GM19351 (cell line): ENCODE data around the gene SYNJ2.

Source experiments
- ATAC-seq: cut with Tn5 transposase; IDR thresholded peaks from one replicate; pipeline ENCODE4 v1.9.1; 2021; ENCODE audit warnings: mild to moderate bottlenecking, moderate library complexity; ENCODE audit not compliant: unreplicated experiment

SYNJ2 gene

DNA sequence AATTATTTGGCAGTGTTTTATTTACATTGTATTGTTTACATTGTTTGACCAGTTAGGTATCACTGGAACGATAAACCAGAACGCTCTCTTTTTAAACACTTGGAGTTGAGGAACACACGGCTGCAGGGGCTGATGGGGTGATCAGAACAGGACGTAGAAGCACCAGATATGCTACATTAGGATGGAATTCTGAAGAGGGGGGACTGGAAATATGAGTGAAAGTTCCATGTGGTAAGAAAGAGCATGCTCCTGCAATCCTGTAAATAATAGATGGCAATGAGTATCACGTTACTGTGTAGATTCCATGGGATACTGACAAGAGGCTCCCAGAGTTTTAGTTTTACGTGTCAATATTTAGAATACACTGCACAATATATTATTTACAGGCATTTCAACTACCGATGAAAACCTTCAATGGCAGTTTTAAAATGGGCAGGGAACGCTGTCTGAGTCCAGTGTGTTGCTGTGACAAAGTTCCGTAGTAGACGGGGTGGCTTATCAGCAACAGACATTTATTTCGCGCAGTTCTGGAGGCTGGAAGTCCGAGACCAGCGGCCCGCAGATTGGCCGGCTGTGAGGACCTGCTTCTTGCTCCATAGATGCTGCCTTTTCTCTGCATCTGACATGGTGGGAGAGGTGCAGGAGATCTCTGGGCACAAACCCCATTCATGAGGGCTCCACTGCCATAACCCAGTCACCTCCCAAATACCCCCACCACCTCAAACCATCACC, 43.1 kb downstream of the SYNJ2 start:
- ATAC-seq = no peak

DNA sequence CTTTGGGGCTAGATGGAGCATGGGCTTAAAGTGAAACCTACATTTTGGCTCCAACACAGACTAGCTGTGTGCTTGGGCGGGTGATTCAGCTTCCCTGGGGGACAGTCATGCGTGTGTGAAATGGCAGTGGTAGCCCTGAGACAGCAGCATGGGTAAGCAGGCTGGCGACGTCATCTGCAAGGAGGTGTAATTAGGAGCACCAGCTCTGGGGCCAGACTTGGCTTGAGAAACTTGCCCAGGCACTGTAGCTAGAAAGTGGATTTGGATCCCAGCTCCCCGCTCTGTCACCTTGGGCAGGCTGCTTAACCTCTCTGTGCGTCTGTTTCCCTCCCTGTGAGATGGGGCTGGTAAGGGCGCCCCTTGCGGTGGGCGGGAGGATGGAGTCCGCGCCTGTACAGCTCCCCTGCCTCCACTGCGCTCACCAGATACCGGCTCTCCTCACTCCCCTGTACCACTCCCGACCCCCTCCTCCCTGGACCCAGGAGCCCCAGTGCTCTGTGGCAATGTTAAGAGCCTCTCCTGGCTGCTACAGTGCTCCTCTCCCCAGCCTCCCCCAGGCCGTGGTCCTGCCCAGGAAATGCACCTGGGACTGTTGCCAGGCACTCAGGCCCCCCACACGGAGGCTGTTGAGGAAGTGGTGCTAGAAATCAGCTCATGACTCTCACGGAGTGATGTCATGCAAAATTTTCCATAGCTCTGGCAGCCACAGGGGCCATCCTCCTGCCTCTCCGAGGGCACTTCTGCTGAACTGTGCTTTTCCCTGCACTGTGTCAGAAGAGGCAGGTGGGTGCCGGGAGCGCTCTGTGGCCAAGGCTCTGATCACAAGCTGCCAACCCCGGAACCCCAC, 44.6 kb downstream of the SYNJ2 start:
- ATAC-seq = peak; percentile 85

DNA sequence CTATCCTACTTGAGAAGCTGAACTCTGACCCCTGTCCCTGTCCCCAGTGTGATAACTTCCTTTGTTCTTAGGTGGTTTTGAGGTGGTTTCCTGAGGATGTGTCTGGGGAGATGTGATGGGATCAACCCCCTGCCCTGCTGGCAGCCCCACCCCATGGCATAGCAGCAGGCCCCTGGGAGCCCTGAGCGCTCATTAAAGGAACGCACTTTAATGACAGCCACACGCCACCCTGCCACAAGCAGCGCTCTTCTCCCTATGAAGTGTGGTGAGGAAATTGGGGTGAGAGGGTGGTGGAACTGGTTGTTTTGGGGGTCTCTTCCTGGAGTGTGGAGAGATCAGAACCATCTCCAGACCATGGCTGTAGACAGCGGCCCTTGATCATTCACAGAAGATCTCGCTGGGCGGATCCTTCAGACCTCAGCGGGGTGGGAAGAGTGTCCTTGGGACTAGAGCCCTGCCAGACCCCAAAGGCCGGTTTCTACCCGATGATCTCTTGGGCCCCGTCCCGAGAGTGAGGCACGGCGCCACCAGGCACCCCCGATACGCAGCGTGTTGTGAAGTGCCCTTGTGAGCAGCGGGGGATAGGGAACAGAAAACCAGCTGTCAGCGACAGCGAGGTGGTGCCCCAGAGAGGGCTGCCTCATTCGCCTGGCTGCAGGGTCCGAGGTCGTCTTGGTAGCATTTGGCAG, 45.4 kb downstream of the SYNJ2 start:
- ATAC-seq = no peak

DNA sequence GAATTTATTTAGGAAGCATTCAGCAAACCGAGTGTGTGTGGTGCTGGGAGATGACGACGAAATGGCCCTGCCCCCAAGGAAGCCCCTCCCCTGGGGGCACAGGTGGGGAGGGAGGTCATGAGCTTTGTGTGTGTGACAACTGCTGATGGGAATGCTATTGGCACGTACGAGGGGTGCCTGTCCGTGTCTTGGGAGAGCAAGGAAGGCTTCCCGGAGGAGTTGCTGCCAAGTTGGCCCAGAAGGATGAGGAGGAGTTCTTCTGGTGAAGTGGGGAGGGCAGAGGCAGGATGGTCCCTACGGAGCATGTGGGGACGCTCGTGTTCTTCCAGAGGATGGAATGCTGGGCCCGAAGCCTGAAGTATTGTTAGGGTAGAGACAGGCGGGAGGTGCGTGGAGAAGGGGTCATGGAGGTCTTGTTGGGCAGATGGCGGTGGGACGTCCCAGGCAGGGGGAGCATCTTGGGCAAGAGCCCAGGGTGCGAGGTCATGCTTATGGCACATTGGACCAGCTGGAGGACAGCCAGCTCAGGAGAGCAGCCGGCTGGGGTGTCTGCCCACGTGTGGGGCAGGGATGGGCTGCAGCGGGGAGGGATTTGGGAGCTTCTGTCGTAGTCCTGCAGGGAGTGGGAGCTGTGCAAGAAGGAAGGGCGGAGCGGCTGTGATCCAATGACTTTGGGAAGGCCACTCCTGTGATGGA, 46.1 kb downstream of the SYNJ2 start:
- no peak for ATAC-seq

DNA sequence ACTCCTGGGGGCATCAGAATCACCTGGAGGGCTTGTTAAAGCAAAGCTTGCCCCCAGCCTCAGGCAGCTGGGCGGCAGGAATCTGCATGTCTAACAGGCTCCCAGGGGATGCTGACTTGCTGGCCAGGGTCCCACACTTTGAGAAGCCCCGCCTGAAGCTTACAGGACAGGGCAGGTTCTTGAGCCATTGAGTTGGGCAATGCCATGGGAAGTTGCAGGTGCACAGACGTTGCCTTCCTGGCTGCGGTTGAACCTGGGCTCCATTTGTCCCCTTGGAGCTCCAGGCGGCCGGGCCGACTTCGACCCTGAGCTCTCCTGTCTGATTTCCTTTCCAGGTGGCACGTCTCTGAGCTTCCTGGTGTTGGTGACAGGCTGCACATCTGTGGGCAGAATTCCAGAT, 46.8 kb downstream of the SYNJ2 start:
- ATAC-seq = no peak

DNA sequence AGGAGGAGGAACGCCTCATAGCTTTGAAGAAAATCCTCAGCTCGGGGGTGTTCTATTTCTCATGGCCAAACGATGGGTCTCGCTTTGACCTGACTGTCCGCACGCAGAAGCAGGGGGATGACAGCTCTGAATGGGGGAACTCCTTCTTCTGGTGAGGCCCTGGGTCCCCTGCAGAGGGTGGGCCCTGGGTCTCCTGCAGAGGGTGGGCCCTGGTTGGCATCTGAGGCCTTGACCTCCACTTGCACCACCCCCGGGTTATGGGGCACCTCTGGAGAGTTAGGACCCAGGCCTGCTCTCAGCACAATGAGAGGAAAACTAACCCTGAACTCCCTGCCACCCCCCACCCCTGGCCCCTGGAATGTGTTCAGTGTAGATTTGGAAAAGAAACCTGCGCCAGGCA, 47.2 kb downstream of the SYNJ2 start:
- ATAC-seq = no peak

DNA sequence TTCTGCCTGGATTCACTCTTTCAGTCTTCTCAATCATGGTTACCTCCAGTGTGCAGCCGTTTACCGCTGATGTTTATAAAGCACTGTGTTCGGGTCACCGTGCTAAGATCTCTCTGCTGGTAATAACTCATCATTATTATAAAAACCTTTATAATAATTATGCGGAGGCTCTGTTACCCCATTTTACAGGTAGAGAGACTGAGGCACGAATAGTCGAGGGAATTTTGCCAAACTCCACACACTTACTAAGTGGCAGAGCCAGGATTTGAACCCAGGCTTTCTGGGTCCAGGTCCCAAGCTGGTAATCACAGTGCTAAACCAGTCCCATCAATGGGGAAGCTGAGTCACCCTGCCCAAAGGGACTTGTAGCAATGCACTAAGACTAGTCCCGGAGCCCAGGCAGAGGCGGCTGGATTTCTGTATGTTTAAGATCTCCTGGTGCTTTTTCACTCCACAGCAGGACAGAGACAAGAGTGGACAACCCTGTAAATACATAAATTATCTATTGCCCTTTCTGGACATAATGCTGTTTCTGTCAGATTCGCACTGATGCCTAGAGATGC, 48.1 kb downstream of the SYNJ2 start:
- ATAC-seq = no peak

DNA sequence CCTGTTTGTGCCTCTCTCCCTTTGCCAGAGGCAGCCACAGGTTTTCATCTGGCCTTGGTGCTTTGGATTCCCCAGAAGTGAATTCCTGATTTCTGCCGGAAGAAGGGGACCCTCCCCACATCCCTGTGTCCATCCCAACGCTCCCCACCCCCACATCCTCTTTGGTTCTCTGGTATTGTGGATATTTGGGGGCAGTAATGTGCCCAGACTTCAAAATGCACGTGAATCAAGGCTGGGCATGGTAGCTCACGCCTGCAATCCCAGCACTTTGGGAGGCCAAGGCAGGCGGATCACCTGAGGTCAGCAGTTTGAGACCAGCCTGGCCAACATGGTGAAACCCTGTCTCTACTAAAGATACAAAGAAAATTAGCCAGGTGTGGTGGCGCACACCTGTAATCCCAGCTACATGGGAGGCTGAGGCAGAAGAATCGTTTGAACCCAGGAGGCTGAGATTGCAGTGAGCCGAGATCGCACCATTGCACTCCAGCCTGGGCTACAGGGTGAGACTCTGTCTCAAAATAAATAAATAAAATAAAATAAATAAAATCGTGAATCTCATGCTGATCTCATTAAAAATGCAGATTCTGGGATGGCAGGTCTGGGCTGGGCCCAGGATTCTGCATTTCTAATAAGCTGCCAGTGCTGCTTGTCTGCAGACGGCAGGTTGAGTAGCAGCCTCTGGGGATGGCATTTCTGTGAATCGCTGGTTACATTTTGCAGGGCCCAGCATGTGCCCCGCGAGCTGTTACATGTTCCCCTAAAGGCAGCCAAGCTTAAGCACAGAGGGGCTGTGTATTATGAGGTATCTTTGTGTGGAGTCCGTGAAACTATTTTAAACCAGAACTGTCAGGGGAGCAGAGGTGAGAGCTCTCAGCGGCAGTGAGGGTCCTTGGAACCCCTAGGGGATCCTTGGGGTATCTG, 49.0 kb downstream of the SYNJ2 start:
- no peak for ATAC-seq

DNA sequence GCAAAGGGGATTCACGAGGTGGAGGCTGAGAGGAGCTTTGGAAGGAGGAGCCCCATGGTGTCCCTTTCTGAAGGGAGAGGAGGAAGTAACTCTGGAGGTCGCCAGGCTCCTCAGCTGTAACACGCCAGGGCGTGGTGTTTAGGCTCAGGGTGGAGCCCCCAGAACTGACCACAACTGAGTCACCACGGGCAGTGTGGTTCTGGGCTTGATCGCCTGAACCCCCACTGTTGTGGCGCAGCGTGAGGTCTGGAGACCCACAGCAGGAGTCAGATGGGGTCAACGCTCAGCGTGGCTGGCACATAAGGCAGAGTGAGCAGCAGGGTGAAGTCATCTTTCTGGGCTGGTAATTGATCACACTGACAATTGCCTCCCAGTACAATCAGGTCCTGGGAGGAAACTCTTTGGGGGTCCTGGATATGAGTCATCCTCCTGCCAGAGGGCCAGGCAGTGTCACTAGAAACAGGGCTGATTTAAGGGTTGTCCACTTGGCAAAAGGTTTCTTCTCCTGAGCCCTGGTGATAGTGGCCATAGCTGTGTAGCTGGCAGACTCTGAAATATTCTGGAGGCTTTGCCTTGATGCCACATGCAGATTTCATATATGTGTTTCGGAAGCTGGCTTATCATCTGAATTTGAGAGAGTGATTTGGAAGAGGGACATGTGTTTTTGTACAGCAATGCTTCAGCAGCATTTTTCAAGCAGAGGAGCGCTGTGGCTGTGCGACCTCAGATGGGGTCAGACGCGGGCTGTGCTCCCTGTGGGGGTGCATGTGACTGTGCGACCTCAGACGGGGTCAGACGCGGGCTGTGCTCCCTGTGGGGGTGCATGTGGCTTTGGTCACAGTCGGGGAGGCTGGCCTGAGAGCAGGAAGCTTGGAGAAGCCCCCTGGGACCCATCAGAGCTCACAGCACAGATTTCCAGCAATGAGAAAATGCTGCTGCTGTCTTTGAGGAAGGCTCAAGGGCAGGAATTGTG, 50.0 kb downstream of the SYNJ2 start:
- ATAC-seq = peak; percentile 52

DNA sequence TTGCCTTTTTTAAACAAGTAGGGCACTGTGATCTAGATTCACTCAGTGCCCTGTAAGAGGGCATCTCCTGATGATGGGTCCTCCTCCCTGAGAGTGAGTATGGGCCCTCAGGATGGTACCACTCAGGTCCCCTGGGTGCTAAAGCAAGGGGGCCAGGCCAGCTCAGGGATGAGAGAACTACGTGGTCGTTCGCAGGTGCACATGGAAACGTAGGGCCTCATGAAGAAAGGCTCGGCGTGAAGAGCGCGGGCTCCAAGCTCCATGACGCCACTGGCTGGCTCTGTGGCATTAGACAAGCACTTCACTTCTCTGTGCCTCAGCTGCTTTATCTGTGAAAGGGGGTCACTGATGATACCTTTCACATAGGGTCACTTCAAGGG, 50.7 kb downstream of the SYNJ2 start:
- no peak for ATAC-seq

DNA sequence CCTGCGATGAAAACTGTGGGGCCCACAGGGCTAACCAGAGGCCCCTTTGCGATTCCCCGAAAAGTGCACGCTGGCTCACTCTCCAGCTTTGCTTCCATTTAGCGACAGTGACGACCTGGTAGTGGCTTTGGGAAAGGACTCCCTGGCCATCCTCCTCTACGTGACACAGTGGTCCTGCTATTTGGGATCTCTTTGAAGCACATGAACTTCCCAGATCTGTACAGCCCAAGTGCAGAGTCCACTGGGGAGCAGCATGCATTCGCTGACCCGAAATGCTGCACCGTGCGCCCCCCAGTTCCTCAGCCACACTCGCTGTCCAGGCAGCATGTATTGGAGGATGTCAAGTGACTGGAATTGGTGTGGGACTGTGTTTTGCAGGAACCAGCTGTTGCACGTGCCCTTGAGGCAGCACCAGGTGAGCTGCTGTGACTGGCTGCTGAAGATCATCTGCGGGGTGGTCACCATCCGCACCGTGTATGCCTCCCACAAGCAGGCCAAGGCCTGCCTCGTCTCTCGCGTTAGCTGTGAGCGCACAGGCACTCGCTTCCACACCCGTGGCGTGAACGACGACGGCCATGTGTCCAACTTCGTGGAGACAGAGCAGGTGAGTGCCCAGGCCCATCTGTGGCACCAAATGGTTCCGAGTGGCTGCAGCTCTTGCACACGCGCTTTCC, 51.6 kb downstream of the SYNJ2 start:
- no peak for ATAC-seq

DNA sequence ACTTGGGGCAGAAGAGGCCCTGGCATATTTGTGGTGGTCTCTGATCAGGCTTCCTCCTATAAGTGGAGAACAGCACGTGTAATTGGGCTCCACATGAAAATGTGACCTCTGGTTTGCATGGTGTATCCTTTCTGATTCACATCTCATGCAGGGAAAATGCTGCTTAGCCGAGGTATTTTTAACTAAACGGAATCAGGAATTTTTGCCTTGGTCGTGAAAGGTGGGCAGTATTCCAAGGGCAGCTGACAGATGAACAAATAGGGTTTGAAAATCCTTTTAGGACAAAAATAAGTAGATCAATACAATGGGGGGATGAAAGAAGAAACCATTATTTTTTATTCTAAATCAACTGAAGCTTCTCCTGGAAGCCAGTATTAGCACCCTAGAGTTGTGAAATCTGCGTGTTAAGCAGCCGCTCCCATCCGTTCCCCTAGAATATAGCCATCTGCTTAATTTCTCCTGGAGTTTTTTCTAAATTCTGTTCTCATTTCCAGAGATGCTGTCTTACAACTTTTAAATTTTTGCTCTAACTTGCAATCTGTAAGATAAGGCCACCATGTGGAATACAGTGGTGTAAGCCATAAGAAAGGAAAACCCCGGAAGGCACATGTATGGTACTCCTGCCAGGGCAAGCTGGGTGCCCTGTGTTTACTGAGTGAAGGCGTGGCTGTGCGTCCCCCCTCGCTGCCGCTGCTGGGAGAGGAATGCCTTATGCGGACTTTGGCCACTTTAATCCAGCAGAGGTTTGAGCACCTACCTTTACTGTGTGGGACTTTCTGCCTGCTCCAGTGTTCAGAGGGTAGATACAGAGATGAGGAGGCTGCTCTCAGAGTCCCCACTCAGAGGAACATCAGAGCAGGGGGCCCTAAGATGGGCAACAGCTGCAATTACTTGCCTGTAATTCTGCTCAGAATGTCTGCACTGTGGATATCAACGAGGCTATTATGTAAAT, 52.4 kb downstream of the SYNJ2 start:
- no peak for ATAC-seq

DNA sequence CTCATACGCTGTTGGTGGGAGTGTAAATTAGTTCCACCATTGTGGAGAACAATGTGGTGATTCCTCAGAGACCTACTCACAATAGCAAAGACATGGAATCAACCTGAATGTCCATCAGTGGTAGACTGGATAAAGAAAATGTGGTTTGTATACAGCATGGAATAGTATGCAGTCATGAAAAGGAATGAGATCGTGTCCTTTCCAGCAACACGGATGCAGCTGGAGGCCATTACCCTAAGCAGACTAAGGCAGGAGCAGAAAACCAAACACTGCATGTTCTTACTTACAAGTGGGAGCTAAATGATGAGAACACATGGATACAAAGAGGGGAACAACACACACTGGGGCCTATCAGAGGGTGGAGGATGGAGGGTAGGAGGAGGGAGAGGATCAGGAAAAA, 54.6 kb downstream of the SYNJ2 start:
- ATAC-seq = no peak

DNA sequence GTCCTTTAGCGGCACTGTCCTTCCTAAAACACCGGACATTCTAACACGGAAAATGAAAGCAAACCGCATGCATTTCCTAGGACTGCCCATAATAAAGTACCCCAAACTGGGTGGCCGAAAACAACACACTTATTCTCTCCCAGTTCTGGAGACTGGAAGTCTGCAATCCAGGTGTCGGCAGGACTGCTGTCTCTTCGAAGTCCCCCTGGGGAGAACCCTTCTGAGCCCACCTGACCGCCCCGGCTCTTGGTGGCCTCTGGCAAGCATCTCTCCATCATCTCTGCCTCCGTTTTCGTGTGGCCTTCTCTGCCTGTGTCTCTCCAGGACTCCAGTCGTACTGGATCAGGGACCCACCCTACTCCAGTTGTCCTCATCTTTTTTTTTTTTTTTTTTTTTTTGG, 55.4 kb downstream of the SYNJ2 start:
- no peak for ATAC-seq

DNA sequence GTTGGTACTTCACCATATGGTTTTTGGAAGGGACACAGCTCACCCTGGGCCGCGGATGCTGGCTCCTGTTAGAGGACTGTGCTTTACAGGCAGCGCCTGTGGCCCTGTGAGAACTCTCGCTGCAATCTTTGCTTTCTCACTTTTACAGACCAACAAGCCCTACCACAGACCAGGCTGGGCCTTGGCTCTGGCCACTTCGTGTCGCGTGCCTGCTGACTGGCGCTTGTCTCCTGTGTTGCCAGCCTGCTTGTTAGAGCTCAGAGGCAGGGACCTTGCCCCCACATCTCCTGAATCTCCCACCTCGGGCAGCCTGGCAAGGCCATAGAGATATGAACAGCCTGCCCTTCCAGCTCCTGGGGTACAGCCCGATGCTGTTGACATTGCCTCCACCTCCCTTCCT, 56.1 kb downstream of the SYNJ2 start:
- no peak for ATAC-seq

DNA sequence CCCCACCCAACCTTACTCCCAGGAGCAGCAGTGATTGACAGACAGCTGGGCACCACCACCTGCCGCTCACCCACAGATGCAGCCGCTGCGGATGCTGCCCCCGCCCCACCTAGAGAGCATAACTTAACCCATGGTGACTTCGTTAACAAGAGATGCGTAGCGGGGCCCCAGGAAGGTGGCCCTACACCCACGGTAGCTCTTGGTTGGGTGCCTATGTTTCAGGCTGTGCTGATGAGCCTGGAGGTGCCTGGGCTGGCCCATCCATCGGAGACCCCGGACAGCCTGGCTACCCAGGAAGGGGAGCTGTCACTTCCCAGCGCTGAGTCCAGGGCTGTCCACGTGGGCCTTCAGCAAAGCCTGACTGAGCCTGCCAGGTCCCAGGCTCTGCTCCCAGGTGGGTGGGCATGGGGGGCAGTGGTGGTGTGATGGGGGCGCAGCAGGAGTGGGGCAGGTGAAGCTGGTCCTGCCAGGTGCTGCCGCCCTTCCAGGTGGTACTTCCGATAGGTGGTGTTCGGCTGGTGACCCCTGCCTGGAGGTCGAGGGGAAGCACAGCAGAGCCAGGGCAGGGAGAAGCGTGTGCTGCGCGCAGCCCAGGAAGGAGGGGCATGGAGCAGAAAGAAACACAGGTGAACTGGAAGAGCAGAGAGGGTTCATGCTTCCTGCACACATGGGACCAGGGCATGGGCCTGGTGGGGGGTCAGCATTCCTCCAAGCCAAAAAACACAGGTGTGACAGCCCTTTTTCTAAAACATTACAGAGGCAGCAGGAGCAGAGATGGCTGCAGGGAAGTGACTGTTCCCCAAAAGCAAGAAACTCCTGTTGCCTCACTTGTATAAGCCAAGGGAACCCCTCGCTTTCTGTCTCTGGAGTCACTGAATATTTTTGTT, 56.9 kb downstream of the SYNJ2 start:
- no peak for ATAC-seq
